Activated CD4-positive, alpha-beta T cell treated with anti-CD3 and anti-CD28 coated beads, Interleukin-2, amount 10 ng/mL, durations not matched to agents 7 days and 5 days (primary cell): ENCODE data around the gene NEK1. TPM values are rescaled to one million over a fixed set of nuclear protein-coding genes. Genes with fewer than 3 reads are reported as not detected.

Experiments
- CTCF ChIA-PET: fragments of 350-600 bp; sonication (Branson Sonifier 250); formaldehyde crosslinking; loops from one replicate; lab custom pipeline; 2021; ENCODE audit warnings: antibody characterized with exemption; lab: Charles Lee
- POLR2A ChIA-PET: fragments of 350-600 bp; sonication (Branson Sonifier 250); formaldehyde crosslinking; loops from one replicate; lab custom pipeline; 2021; ENCODE audit warnings: antibody characterized with exemption; lab: Charles Lee
- DNase-seq: peaks from one replicate; pipeline ENCODE4 v3.0.0-alpha.2; 2020
- H3K27ac Mint-ChIP-seq: one replicate; pipeline ENCODE4 v1.8.0; 2021; ENCODE audit warnings: mild to moderate bottlenecking, moderate library complexity, mixed read lengths
- H3K27me3 Mint-ChIP-seq: one replicate; pipeline ENCODE4 v1.8.0; 2021; ENCODE audit warnings: mixed read lengths
- H3K36me3 Mint-ChIP-seq: one replicate; pipeline ENCODE4 v1.8.0; 2021; ENCODE audit warnings: low read depth, mixed read lengths
- H3K4me1 Mint-ChIP-seq: one replicate; pipeline ENCODE4 v1.8.0; 2021; ENCODE audit warnings: mixed read lengths
- H3K4me3 Mint-ChIP-seq: one replicate; pipeline ENCODE4 v1.8.0; 2021; ENCODE audit warnings: mild to moderate bottlenecking, moderate library complexity, mixed read lengths
- H3K9me3 Mint-ChIP-seq: one replicate; pipeline ENCODE4 v1.8.0; 2021; ENCODE audit warnings: mixed read lengths
- total RNA-seq, 2 experiments: library from RNA; stranded (reverse); gene quantifications; one replicate each; pipeline ENCODE4 v1.2.3, GENCODE V29; 2021

The NEK1 gene
- total RNA-seq, 2 experiments from 2014 or later: 15.1 to 15.4 TPM

DNA sequence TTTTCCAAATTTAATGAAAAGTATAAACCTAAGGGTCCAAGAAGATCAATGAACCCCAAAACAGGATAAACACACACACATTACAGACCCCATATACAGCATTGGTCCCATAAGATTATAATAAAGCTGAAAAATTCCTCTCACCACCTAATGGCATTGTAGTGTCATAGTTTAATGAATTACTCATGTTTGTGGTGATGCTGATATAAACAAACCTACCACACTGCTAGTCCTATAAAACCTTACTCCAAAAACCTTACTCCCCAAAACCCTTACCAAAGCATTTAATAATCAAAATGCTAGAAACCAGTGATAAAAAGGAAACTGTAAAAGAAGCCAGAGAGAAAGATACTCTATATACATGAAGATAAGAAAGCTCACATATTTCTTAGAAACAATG, 193.5 kb downstream of the NEK1 start:
- ChIA-PET CTCF (no interaction called here), POLR2A (no interaction called here)
- H3K4me1 Mint-ChIP-seq: peaks cover 16% of the 10 kb centered on the region
- H3K4me3 Mint-ChIP-seq: no peak overlapping the region
- H3K36me3 Mint-ChIP-seq: peaks cover 8% of the 10 kb centered on the region
- no peaks in the 10 kb centered on the region for H3K27me3 Mint-ChIP-seq
- no peaks in the 10 kb centered on the region for H3K9me3 Mint-ChIP-seq
- no peak for DNase-seq
- no peak overlapping the region for H3K27ac Mint-ChIP-seq

DNA sequence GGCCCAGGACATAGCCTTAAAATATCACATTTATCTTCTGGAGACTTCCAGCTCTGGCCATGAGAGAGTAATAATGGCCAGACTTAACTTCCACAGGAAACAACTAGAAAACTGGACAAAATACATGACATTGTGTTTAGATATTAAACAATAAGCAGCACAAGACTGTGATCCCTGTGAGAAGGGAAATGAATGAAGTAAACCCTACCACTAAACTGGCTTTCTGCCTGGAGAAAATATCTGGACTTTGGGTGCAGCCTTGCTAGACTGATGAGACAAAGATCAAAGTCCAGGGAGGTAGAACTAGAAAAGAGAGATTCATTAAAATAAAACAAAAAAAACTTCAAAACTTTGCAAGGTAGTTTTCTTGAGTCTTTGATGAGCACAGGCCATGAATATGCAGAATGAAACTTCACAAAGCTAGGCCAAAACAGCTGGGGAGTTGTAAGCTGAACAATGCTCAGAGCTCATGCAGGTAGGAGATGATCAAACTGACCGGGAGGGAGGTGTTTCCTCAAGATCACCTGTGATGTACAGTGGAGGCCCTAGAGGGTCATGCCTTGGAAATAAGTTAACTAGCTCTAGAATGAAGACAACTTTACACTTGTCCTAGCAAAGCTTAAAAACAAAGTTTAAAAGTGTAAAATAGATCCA, 194.6 kb downstream of the NEK1 start:
- ChIA-PET CTCF (interaction anchor here (1.1 kb wide), 1 partner anchor 58 kb away, joined by 3 read pairs; no protein-coding TSS in a partner anchor), POLR2A (no interaction called here)
- Mint-ChIP-seq H3K4me3 (no peak overlapping the region), H3K9me3 (no peaks in the 10 kb centered on the region), H3K36me3 (peaks cover 9% of the 10 kb centered on the region), H3K4me1 (peaks cover 17% of the 10 kb centered on the region), H3K27ac (no peak overlapping the region), H3K27me3 (no peaks in the 10 kb centered on the region)
- DNase-seq: no peak

DNA sequence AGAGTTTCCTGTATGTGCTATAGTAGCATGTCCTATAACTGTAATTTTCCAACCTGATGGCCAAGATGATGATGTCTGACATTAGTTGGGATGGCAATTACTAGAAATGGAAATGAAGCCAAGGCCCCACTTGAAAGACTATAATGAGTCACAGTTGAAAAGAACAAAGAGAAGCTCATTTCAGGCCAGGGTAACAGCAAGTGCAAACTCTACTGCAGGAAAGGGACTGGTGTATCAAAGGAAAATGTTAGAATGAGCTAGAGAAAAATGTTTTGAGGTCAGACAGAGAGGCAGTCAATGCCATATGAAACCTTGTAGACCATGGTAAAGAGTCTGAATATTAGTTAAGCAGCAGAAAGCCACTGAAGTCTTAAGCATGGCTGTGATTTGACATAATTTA, 195.4 kb downstream of the NEK1 start:
- DNase-seq: no peak
- H3K27me3 Mint-ChIP-seq: no peaks in the 10 kb centered on the region
- no peak overlapping the region for H3K4me3 Mint-ChIP-seq
- ChIA-PET CTCF (interaction anchor here (1.1 kb wide), 1 partner anchor 59 kb away, joined by 3 read pairs; no protein-coding TSS in a partner anchor), POLR2A (no interaction called here)
- peaks cover 25% of the 10 kb centered on the region for H3K4me1 Mint-ChIP-seq
- H3K27ac Mint-ChIP-seq: no peak overlapping the region
- no peaks in the 10 kb centered on the region for H3K9me3 Mint-ChIP-seq
- peaks cover 12% of the 10 kb centered on the region for H3K36me3 Mint-ChIP-seq

DNA sequence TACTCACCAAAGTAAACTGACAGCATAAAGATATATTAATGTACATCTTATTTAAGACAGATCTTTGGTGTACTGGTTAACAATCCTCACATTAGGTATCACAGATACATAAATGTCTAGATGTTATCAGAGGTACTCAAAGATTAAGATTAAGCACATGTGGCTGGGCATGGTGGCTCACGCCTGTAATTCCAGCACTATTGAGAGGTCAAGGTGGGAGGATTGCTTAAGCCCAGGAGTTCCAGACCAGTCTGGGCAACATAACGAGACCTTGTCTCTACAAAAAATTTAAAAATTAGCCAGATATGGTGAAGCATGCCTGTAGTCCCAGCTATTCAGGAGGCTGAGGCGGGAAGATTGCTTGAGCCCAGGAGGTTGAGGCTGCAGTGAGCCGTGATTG, 195.9 kb downstream of the NEK1 start:
- CTCF ChIA-PET: no interaction called here
- no peak overlapping the region for H3K27ac Mint-ChIP-seq

DNA sequence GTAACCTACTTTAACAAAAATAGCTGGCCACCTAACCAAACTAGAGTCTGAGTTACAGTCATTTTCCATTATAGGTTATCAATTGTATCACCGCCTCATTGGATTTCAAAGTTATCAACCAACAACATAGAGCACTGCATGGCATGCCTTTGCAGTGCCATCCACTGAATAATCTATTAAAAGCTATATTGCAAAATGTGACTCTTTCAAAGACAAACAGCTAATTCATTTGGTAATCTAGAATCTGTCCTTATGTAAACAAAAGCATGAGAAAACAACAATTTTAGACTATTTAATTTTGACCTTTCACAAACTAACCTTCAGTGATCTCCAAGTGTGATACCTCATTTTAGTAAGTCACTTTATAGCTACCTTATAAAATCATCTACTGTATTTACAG, 197.5 kb downstream of the NEK1 start:
- peaks cover 44% of the 10 kb centered on the region for H3K4me1 Mint-ChIP-seq
- POLR2A ChIA-PET: no interaction called here
- CTCF ChIA-PET: no interaction called here

More for the DNA sequence above, 195.9 kb downstream of the NEK1 start:
- DNase-seq: no peak
- H3K36me3 Mint-ChIP-seq: peaks cover 11% of the 10 kb centered on the region
- POLR2A ChIA-PET: no interaction called here
- H3K9me3 Mint-ChIP-seq: no peaks in the 10 kb centered on the region
- H3K4me1 Mint-ChIP-seq: peaks cover 29% of the 10 kb centered on the region
- H3K4me3 Mint-ChIP-seq: no peak overlapping the region
- H3K27me3 Mint-ChIP-seq: no peaks in the 10 kb centered on the region

DNA sequence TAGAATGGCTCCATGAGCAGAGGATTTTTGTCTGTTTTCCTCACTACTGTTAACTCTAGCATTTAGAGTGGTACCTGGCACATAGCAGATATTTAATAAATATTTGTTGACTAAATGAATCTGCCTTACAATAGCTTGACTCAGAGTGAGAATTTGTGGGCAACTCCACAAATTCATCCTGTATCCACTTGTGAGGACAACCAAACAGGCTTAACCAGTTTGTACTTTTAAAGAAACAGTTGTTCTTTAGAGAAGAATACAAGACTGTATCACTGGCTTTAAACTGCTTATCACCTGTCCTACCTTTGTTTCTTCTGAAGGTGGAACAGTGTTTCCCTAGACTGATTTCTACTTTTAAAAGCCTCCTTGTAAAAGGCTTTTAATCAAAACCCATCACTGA, 200.3 kb downstream of the NEK1 start:
- POLR2A ChIA-PET: no interaction called here
- Mint-ChIP-seq H3K4me3 (no peak overlapping the region), H3K27ac (no peak overlapping the region), H3K9me3 (no peaks in the 10 kb centered on the region), H3K27me3 (no peaks in the 10 kb centered on the region), H3K36me3 (peaks cover 14% of the 10 kb centered on the region), H3K4me1 (peaks cover 43% of the 10 kb centered on the region)
- no peak for DNase-seq
- CTCF ChIA-PET: no interaction called here

More for the DNA sequence above, 197.5 kb downstream of the NEK1 start:
- Mint-ChIP-seq H3K9me3 (no peaks in the 10 kb centered on the region), H3K27ac (no peak overlapping the region), H3K4me3 (no peak overlapping the region), H3K36me3 (peaks cover 8% of the 10 kb centered on the region), H3K27me3 (no peaks in the 10 kb centered on the region)
- no peak for DNase-seq

DNA sequence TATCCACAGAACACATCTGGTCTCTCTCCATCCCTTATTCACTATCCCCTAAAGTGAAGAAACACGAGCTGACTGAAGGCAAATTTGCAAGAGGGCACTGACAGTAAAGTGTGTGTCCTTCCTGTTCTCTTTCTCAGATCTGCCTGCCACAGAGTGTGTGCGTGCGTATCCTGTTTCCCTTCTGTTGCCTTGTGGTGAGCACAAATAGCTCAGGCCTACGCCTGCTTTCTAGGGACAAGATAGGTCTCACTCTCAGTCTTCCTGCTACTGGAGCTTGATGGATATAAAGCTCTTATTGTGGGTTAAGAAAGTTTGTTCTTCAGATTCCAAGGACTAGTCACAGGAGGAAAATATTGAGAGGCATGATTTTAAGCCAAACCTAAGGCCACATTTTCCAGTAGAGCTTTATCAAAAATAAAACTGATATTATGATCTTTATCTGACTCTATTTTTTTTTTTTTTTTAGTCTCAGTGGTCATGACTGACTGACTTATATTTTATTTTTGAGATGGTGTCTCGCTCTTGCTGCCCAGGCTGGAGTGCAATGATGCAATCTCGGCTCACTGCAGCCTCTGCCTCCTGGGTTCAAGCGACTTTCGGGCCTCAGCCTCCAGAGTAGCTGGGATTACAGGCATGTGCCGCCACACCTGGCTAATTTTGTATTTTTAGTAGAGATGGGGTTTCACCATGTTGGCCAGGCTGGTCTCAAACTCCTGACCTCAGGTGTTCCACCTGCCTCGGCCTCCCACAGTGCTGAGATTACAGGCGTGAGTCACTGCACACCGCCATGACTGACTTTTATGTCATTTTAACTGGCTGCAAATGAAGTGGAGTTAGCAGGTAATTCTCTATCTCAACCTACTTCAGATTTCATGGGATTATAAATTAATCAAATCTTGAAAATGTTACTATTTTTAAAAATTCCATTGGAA, 201.3 kb downstream of the NEK1 start:
- ChIA-PET CTCF (interaction anchor here (0.7 to 1.0 kb wide), 2 partner anchors 401 to 513 kb away, joined by 3 to 4 read pairs; partner anchors contain the start of gene CBR4), POLR2A (no interaction called here)
- H3K4me1 Mint-ChIP-seq: peaks cover 40% of the 10 kb centered on the region
- peak overlapping the region; percentile 38 for H3K4me3 Mint-ChIP-seq
- H3K27me3 Mint-ChIP-seq: no peaks in the 10 kb centered on the region
- peak overlapping the region; percentile 89 for H3K27ac Mint-ChIP-seq
- peak; percentile 81 for DNase-seq
- peaks cover 12% of the 10 kb centered on the region for H3K36me3 Mint-ChIP-seq
- no peaks in the 10 kb centered on the region for H3K9me3 Mint-ChIP-seq

DNA sequence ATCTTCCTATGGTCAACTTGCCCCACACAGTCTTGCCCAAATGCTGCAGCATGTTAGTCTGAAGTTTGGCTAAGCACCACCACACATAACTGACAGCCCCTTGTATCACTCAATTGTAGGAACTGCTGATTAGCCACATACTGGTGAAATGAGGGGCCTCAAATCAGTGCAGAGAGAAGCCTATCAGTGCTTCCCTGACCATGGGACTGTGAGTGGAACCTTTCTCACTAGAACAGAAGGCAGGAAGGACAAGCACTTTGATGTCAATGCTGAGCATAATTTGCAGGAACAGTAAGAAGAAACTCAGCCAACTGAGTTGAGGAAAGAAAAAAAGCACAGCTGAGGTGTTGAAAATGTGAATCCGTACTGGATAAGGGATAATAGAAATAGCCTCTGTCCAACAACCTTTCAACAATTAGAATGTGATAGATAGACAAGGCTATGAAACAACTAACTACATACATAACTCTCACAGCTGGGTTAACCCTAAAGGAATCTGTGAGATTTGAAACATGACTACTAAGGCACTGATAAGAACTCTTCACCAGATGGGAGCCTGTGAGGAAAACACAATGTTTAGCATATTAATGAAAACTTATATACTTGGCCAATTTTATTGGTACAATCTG, 205.1 kb downstream of the NEK1 start:
- POLR2A ChIA-PET: no interaction called here
- CTCF ChIA-PET: no interaction called here
- Mint-ChIP-seq H3K27me3 (no peaks in the 10 kb centered on the region), H3K4me1 (peaks cover 35% of the 10 kb centered on the region), H3K36me3 (peaks cover 10% of the 10 kb centered on the region), H3K9me3 (no peaks in the 10 kb centered on the region), H3K27ac (no peak overlapping the region), H3K4me3 (no peak overlapping the region)
- no peak for DNase-seq

DNA sequence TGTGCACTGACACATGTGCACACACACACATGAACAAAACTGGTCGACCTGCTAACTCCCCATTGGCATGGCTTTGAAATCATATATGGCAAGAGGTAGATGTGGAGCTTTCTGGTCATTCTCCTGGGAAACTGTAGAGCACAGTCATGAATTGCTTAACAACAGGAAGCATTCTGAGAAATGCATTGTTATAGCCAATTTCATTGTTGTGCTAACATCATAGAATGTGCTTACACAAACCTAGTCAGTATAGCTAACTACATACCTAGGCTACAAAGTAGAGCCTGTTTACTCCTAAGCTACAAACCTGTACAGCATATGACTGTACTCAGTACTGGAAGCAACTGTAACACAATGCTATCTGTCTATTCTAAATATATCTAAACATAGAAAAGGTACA, 207.4 kb downstream of the NEK1 start:
- Mint-ChIP-seq H3K9me3 (no peaks in the 10 kb centered on the region), H3K4me3 (no peak overlapping the region)
- POLR2A ChIA-PET: interaction anchor here (0.6 kb wide), 1 partner anchor 1087 kb away, joined by 3 read pairs; no protein-coding TSS in a partner anchor

DNA sequence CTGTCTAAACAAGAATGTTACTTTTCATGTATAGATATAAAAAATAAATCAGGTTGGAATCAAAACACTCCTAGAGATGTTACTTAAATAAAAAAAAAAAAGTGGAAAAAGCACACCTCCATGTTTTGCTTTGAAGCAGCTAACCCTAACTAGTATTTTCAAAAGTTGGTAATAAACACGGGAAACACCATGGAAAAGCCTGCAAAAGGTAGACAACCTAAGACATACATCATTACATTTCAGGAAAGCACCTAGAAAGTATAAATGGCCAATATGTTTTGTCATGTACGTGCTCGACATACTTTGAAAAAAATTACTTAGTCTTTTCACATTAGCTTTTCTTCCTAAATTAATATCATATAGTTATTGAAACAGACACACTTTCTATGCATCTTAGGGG, 211.6 kb downstream of the NEK1 start:
- H3K36me3 Mint-ChIP-seq: peaks cover 7% of the 10 kb centered on the region

More for the DNA sequence above, 207.4 kb downstream of the NEK1 start:
- no peak for DNase-seq
- Mint-ChIP-seq H3K27me3 (no peaks in the 10 kb centered on the region), H3K27ac (no peak overlapping the region), H3K36me3 (peaks cover 13% of the 10 kb centered on the region), H3K4me1 (peaks cover 16% of the 10 kb centered on the region)
- CTCF ChIA-PET: interaction anchor here (1.4 to 1.9 kb wide), 2 partner anchors 9 to 23 kb away, joined by 5 read pairs; no protein-coding TSS in a partner anchor

DNA sequence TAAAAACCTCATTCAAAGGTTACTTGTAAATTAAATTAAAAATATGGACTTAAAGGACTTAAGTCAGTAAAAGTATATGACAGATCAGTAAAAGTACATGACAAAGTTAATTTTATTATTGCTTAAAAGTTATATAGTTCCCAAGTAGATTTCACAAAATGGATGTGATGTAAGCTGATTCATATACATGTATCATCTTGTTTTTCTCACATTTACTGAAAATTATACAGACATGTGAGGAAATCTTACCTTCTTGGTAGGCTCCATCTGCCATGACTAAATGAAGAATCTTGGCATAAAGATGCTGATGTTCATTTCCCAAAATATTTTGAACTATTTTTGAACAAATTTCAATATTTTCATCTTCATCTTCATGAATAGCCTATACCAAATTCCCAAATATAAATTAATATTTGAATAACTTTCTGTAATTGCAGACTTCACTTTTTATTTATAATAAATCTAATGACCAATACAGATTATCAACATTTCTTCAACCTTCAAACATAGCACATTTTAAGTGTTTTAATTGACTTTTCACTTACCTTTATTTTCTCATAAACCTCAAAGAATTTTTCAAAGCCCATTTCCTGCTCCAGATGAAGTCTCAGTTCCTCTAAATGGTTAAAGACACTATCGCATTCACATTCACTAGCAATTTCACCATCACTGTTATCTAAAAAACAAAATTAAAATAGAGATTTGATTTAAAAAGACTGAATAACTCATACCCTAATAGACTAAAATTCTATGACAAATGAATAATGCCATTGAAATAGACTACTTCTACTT, 212.2 kb downstream of the NEK1 start:
- CTCF ChIA-PET: no interaction called here
- DNase-seq: no peak
- Mint-ChIP-seq H3K4me1 (peaks cover 6% of the 10 kb centered on the region), H3K27me3 (no peaks in the 10 kb centered on the region), H3K9me3 (no peaks in the 10 kb centered on the region), H3K27ac (no peak overlapping the region), H3K36me3 (peaks cover 7% of the 10 kb centered on the region), H3K4me3 (no peak overlapping the region)
- POLR2A ChIA-PET: no interaction called here

More for the DNA sequence above, 211.6 kb downstream of the NEK1 start:
- H3K27ac Mint-ChIP-seq: no peak overlapping the region
- ChIA-PET POLR2A (no interaction called here), CTCF (no interaction called here)
- H3K4me3 Mint-ChIP-seq: no peak overlapping the region
- H3K9me3 Mint-ChIP-seq: no peaks in the 10 kb centered on the region
- no peaks in the 10 kb centered on the region for H3K27me3 Mint-ChIP-seq
- peaks cover 6% of the 10 kb centered on the region for H3K4me1 Mint-ChIP-seq
- DNase-seq: no peak

DNA sequence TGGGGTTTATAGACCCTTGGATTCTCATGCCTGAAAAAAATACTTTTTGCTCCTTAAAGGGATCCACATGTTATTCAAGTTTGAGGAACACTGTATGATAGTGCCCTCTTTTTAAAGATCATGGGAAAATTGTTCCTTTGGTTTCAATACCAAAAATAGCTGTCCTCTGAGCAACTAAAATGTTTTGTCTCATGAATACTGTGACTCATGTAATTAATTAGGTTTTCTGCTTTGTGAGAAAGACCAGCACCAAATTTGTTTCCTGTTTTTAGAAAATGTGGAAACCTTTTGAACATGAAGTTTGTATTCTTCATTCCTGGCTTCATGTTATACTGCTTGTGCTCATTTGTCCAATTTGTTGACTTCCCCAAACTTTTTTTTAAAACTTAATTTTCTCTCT, 214.1 kb downstream of the NEK1 start:
- no peak overlapping the region for H3K4me3 Mint-ChIP-seq
- H3K27ac Mint-ChIP-seq: no peak overlapping the region
- CTCF ChIA-PET: no interaction called here
- DNase-seq: no peak
- no peaks in the 10 kb centered on the region for H3K27me3 Mint-ChIP-seq
- H3K4me1 Mint-ChIP-seq: peaks cover 2% of the 10 kb centered on the region
- POLR2A ChIA-PET: no interaction called here
- H3K9me3 Mint-ChIP-seq: no peaks in the 10 kb centered on the region
- peaks cover 5% of the 10 kb centered on the region for H3K36me3 Mint-ChIP-seq
